ENCODE measurements around the gene TAS2R1.

TAS2R1 gene, protein sequence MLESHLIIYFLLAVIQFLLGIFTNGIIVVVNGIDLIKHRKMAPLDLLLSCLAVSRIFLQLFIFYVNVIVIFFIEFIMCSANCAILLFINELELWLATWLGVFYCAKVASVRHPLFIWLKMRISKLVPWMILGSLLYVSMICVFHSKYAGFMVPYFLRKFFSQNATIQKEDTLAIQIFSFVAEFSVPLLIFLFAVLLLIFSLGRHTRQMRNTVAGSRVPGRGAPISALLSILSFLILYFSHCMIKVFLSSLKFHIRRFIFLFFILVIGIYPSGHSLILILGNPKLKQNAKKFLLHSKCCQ

DNA sequence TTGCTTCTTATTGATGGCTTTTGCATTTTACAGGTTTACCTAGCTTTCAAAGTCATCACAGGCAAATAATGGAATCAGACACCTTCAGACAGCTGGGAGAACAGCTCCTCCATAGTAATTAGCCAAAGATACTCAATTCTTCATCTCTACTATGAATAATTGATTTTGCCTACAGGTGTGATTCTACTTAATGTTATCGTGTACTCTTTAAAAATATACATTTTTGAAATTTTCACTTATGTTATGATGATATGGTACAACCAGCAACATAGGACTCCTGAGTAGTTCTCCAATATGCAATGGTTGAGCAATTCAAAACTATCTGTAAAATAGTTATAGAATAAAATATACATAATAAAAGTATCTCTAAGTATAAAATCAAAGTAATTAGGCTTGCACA is at the start of gene TAS2R1:
TAS2R1 (minus strand) TSS at position 101 of the 400 bp plus-strand sequence. CDS start 319 bp downstream, outside the sequence.
- DNase-seq: no peak

DNA sequence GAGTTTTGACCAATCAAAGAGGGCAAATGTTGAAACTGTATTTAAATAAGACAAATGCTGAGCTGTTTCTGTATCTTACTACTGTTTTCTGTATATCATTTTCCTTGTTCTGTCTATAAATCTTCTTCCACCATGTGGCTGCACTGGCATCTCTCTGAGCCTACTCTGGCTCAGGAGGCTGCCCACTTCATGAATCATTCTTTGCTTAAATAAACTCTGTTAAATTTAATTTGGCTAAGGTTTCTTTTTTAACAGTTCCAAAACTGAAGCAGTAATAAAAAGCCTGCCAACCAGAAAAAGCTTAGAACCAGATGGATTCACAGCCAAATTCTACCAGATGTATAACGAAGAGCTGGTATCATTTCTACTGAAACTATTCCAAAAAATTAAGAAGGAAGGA is 40.2 kb upstream of the TAS2R1 start:
- no peak for DNase-seq

DNA sequence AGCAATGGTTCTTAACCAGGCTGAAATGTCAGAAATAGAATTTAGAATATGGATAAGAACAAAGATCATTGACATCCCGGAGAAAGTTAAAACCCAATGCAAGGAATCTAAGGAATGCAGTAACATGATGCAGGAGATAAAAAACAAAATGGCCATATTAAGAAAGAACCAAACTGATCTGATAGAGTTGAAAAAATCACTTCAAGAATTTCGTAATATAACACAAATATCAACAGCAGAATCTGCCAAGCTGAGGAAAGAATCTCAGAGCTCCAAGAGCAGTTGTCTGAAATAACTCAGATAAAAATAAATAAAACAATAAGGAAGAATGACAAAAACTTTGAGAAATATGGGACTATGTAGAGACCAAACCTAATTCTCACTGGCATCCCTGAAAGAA is 37.8 kb upstream of the TAS2R1 start:
- no peak for DNase-seq

DNA sequence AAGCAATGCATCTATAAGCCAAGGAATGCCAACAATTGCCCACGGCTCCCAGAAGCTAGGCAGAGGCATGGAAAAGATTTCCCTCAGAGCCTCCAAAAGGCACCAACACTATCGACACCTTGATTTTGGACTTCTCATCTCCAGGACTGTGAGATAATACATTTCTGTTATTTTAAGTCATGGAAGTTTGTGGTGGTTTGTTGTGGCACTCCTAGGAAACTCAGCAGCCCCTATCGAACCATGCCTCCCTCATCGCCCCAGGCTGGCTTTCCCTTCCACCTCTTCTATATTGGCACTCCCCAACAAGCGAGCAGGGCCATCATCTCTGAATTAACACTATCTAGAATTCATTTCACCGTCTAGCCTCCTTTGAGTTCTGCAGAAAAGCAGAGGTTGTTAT is 33.7 kb upstream of the TAS2R1 start:
- DNase-seq: no peak

DNA sequence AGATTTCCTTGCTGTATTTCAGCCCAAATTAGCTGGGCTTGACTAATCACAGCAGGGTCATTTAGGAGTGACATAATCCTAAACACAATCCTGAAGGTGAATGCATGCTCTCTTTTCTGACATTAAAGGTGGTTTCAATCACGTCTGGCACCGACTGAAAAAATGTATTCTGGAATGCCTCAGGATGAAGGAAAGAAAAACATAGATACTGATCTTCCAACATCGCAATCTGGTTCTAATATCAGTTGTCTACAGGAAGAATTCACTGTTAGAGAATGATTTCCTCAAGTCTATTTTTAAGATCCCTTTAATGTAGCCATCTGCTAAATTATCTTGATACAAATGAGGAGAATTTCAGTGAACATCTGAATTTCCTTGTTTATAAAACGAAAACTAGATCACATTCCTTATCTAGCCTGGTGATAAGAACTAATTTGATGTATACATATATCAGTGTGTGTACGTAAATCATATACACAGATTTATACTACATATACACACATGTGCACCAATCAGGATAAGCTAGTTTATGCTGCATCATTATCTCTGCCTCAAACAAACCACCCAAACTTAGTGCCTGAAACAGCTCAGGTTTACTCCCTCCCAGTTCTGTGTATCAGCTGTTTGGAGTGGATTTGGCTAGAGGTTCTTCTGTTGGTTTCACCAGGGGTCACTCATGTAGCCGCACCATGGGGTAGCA is 31.3 kb upstream of the TAS2R1 start:
- no peak for DNase-seq

DNA sequence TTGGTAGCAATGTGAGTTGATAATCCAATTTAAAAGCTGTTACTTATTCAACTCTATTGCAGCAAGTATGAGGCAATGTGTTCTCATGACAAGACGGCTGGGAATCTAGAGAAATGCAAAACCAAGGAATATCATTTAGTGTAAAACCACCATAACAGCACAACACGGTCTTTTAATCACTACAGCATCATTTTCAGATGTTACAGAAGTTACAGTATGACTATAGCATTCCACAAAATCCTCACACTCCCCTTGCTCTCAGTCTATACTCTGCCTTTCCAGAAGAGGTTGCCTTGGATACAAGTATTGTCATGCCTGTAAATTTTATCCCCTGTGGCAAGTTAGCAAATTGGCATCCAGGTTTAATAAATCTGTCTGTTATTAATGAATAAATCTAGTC is 28.6 kb upstream of the TAS2R1 start:
- no peak for DNase-seq

DNA sequence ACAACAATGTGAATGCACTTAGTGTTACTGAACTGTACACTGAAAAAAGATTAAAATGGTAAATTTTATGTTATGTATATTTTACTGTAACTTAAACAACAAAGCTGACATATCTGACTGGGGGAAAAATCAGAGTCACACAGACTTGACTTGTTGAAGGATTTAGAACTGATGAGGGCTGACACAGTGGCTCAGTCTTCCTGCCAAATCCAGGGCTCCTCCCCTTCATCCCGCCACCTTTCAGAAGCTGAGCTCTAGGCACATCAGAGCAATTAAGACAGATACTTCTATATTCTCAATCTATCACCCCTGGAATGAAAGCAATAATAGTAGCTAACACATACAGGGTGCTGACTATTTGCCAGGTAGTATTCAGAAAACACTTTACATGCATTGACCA is 27.7 kb upstream of the TAS2R1 start:
- no peak for DNase-seq

DNA sequence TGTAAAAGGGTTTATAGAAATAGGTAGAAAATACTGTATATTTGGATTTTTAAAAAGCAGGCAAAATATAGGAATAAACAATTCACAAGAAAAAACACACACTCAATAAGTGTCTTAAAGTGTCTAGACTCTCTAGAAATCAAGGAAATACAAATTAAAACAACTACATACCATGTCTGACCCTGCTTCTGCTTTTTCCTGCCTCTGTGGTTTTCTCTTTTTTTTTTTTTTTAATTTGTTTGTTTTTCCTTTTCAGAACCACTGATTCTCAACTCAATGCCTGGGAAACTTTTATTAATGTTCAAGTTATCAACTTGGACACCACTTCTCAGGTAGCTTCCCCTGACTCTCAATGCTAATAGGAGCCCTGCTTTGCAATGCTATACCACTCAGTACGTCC is 25.5 kb upstream of the TAS2R1 start:
- DNase-seq: no peak

DNA sequence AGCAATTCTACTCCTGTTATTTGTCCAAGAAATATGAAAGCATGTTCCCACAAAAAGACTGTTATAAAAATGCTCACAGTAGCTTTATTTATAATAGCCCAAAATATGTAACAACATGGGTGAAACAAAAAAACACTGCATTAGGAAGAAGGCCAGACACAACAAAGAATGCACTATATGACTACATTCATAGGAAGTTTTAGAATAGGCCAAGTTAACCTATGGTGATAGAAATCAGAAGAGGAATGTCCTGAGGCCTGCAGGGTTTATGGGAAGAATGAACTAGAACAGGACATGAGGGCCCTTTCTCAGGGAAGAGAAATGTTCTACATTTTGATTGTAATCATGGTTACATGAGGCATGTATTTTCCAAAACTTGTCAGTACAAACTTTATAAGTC is 24.7 kb upstream of the TAS2R1 start:
- no peak for DNase-seq

DNA sequence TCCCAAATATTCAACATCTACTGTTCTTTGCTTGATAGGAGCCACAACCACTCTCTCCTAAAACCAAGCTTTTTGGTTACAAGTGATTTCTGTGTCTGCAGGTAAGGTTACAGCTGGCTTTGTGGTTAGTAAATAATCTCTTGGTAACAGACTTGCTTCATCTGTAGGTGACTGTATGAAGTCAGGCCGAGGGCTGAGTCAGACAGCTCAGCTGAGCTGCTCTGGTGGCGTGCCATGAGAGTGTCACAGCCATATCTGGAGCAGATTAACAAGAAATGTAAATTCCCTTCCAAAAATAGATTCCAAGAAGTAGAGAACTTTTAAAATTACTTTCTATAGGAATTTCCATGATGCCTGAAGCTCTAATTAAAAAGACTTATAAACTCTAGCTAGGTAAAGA is 23.7 kb upstream of the TAS2R1 start:
- no peak for DNase-seq

DNA sequence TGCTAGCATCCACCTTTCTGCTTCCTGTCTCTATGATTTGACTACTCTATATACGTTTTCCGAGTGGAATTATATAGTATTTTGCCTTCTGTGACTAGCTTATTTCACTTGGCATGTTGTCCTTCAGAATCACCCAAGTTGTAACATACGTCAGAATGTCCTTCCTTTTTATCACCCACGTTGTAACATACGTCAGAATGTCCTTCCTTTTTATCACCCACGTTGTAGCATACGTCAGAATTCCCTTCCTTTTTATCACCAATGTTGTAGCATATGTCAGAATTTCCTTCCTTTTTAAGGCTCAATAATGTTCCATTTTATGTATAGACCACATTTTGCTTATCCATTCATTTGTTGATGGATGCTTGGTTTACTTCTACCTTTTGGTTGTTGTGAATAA is 22.9 kb upstream of the TAS2R1 start:
- no peak for DNase-seq

DNA sequence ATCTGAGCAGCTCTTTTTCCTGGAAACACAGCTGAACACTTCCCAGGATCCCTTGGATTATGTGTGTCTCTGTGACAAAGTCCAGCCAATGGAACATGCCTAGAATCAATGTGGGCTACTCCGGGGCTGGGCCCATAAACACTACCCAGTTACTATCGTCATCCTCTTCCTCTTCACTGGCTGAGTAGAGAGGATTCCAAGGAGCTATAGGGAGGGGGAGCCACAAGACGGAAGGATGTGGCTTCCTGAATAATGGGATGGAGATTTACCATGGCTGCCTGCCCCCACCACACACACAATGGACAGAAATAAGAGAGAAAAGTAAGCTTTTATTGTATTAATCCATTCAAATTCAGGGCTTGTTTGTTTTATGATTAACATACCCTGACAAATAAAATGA is 22.1 kb upstream of the TAS2R1 start:
- DNase-seq: no peak

DNA sequence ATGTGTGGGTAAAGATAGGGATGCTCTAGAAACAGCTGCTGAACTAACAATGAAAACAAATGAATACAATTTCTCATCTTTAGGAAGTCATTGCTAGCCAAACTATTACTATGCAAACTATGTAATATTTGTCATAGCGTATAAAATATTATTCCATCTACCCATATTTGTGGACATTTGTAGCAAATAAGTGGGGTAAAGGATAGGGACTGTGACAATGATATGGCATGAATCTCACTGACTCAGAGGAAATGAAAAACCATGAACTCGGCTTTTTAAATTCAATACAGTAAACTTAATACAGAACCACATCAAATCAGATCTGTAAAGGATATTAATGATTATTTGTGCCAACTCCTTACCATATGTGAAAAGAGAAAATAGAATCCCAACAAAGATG is 16.7 kb upstream of the TAS2R1 start:
- no peak for DNase-seq

DNA sequence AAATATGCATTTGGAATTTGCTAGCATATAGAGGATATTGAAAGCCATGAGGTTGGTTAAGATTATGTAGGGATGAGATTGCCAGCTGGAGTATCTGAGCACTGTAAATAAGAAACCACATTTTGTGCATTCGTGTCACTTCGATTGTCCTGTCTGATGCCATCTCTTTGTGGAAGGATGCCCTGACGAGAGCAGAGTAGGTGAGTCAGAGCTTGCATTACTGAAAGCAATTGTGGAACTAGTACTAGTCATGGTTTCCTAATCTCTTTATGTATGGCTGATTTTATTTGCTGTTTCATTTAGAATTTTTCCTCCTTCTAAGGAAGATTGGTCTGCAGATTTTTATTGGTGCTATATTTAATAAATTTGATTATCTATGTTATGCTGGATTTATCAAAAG is 14.5 kb upstream of the TAS2R1 start:
- DNase-seq: no peak

DNA sequence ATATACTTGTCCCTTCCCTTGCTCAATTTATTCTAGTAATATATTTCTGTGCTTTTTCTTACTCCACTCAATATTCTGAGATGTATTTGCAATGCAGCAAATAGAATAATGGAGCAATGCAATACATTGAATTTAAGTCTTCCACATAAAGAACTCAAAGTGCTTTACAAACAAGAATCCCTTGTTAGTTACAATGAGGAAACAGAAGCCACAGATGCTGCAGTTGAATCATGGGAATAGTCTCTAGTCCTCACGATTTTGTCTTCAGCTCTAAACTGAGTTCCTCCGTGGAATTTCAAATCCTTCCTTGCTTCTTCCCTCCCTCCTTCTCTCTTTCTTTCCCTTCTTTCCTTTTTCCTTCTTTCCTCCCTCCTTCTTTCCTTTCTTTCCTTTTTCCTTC is 12.5 kb upstream of the TAS2R1 start:
- DNase-seq: no peak

DNA sequence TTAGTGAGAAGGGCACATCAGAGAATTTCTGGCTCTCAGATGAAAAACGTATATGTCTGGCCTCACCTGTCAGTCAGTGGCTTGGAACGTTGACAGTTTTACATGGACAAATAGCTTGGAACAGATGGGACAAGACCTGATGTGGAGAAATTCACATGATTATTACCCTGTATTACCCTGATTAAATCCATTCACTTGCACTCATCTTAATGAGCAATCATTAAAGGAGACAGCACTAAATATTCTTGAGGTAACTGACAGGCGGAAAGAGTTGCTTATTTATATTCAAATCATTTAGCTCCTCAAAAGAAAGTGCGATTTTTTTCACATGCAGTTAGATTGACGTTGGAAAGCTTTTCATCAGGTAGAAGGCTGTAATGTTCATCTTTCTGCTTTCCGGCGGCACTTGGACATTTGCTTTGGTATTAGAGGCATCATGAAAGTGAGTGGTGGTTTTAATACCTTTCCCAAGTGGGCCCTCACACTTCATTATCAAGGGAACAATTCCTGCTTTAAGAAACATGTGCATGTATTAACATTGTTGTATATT is 11.7 kb upstream of the TAS2R1 start:
- DNase-seq: no peak

DNA sequence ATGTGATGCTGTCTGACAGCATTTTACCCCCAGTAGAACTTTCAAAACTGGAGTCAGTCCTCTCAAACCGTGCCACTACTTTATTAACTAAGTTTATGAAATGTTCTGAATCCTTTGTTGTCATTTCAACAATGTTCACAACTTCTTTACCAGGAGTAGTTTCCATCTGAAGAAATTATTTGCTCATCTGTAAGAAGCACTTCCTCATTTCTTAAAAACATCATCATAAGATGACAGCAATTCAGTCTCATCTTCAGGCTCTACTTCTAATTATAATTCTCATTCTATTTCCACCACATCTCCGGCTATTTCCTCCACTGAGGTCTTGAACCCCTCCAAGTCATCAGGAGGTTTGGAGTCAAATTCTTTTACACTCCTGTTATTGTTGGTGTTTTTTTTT is 2.3 kb upstream of the TAS2R1 start:
- no peak for DNase-seq

DNA sequence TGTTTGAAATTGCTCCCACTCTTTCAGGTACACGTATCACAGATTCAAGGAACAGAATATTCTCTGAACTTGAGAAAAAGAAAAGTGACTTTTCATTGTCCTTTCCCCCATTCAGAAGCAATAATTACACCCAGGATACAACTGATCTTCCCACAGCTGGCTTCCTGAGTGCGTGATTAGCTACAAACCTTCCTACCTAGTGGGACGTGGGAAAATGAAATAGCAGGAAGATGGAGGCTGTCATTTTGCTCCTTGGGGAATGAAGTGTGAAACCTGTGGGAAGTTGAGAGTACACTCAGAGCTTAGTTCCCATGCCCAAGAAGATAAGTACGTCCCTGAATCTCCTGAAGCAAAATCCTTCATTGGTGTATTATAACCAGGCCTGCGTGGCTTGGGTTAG is 2.6 kb downstream of the TAS2R1 start:
- DNase-seq: no peak

DNA sequence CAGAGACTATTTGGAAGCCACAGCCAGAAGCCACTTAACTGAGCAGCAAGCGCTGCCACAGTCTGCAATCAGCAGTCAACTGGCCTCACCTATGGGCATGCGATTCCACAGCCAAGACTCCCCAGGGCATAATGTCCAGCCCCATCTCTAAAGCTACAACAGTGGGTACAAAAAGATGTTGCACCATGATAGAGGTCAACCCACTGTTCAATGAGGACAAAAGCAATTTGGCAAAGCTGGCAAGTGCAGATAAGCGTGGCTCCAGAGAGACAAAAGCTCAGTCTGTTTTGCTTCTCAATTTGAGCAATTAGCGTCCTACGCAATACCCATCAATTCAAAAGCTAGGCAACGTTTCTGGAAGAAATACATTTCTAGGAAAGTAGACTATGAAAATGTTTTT is 3.2 kb downstream of the TAS2R1 start:
- no peak for DNase-seq

DNA sequence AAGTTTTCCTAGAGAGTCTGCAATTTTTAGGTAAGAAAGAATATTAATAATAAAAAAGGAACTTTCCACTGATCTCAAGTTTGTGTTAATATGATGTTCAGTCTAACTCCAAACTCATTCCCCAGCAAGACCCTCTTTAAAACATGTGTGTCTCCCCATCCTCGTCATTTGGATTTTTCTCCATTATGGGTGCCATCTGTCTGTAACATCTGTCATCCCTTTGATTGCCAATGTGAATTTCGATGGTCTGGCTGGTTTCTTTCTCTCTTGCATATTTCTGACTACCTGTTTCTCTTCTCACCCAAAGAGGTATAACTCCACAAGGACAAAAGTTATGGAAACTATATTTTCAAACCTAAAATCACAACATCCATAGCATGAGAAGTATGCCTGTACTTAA is 4.4 kb downstream of the TAS2R1 start:
- DNase-seq: no peak

DNA sequence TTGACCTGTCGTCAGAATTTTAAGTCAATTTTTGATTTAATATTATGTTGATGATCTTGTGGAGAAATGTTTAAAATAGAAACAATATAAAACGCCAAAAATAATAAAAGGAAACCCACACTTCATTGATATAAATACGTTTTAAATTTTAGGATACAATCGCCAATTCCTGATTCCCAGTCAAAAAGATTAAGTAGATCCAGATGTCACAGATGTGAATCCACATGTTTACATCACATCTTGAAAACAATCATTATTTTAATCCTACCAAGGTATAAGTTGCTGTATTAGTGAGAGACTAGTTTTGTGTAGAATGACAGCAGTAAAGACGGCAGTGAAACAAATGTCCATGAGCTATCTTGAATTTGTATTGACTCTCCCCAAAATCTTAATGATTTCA is 4.9 kb downstream of the TAS2R1 start:
- DNase-seq: no peak

DNA sequence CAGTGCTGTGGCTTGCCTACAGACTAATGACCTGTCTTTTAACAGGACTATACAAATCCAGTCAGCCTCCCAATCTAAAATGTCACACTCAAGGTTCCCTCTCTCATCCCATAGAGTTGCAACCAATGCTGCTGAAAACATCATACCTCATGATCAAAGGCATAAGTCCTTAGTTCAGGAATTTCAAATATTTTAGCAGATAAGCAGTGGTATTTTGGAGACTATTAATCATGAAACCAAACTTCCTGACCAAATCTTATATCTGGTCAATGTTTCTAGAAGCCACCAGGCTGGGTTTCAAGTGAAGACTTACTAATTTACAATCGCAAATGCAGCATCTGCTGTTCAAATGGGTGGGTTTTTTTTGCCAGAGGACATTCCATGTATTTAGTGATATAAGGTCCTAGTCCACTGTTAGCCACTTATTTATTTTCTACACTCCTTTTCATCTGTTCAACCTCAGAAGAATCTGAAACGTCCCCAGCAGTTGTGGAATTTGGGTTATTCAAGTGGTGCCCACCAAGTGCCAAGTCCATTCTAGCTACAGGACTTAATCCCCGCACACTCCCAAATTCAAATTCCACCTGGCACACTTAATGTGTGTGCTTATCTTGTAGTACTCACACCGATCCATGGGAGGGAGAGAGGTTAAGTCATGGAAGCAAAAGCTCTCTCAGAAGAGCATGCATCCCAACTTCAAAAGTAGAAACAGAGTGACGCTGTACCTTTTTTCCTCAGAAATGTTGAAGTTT is 5.8 kb downstream of the TAS2R1 start:
- no peak for DNase-seq

DNA sequence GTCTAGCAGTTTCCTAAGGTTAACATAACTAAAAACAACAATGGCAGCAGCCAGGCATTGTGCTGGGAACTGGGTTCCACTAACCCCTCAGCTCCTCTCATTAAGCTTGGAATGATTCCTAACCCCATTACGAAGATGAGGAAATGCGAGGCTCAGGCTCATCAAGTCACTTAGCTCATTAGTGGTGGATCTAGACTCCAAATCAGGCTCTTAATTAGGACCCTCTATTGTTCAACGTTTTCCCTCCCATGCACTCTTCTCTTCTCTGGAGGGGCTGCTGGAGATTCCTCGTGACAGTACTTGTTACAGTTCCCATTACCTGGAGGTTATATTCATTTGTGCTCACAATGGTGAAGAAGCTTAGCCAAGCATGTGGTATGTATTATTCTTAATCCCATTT is 6.5 kb downstream of the TAS2R1 start:
- DNase-seq: no peak

DNA sequence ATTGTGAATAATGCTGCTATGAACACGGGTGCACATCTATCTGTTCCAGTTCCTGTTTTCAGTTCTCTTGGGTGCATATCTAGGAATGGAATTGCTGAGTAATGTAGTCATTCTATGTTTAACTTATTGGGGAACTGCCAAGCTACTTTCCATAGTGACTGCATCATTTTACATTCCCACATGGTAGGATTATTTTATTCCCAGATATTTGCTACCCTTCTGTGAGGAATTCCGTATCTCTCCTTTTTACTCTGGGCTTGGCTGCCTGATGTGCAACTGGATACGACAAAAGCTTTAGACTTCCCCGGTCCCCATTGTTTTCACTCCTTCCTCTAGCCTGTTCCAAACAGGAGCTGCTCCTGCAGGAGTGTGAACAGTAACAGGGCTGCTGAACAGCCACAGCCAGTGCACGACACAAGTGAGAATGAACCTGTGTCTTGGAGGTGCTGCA is 7.2 kb downstream of the TAS2R1 start:
- DNase-seq: no peak
